NB4 (cell line): ENCODE results near the gene ASCC3.

Experiments
- POLR2A ChIP-seq: IDR thresholded peaks from 2 replicates; pipeline ENCODE4 v1.6.1; 2011; ENCODE audit warnings: mild to moderate bottlenecking; ENCODE audit not compliant: insufficient read length; ENCODE audit errors: extremely low read depth
- TF ChIP-seq, protein P1 (sequence below): IDR thresholded peaks from one replicate; pipeline ENCODE4 v1.5.1; 2012; ENCODE audit warnings: low read depth, low read length

DNA sequence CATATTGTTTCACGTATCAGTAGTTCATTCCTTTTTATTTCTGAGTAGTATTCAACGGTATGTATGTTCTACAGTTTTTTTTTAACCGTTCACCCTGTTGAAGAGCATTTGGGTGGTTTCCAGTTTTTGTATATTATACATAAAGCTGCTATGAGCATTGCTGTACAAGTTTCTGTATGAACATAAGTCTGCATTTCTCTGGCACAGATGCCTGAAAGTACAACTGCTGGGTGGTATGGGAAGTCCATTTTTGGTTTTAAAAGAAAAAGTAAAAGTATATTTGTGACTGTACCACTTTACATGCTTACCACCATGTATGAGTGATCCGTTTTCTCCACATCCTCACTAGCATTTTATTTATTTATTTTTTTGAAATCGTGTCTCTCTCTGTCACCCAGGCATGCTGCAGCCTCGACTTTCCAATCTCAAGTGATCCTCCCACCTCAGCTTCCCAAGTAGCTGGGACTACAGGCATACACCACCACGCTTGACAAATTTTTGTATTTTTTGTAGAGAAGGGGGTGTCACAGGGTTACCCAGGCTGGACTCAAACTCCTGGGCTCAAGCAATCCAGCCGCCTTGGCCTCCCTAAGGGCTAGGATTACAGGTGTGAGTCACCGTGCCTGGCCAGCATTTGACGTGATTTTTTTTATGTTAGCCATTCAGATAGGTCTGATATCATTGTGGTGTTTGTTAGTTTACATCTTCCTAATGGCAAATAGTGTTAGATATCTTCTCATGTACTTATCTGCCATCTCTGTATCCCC is 405.4 kb downstream of the ASCC3 start:
- TF ChIP-seq, protein P1, sequence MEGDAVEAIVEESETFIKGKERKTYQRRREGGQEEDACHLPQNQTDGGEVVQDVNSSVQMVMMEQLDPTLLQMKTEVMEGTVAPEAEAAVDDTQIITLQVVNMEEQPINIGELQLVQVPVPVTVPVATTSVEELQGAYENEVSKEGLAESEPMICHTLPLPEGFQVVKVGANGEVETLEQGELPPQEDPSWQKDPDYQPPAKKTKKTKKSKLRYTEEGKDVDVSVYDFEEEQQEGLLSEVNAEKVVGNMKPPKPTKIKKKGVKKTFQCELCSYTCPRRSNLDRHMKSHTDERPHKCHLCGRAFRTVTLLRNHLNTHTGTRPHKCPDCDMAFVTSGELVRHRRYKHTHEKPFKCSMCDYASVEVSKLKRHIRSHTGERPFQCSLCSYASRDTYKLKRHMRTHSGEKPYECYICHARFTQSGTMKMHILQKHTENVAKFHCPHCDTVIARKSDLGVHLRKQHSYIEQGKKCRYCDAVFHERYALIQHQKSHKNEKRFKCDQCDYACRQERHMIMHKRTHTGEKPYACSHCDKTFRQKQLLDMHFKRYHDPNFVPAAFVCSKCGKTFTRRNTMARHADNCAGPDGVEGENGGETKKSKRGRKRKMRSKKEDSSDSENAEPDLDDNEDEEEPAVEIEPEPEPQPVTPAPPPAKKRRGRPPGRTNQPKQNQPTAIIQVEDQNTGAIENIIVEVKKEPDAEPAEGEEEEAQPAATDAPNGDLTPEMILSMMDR: no peak
- TF ChIP-seq POLR2A: no peak
